Suppressor macrophage treated with lipopolysaccharide for 4 hours (primary cell): Measurements from ENCODE around the gene TTLL9.
"Not testable (repeated sequence)": the region's sequence is repeated elsewhere in the genome, so short reads cannot be mapped to it uniquely, and the experiment has no call there.

ENCODE experiments used
- DNase-seq: peaks from one replicate; pipeline ENCODE4 v3.0.0-alpha.2; 2020

The TTLL9 gene

DNA sequence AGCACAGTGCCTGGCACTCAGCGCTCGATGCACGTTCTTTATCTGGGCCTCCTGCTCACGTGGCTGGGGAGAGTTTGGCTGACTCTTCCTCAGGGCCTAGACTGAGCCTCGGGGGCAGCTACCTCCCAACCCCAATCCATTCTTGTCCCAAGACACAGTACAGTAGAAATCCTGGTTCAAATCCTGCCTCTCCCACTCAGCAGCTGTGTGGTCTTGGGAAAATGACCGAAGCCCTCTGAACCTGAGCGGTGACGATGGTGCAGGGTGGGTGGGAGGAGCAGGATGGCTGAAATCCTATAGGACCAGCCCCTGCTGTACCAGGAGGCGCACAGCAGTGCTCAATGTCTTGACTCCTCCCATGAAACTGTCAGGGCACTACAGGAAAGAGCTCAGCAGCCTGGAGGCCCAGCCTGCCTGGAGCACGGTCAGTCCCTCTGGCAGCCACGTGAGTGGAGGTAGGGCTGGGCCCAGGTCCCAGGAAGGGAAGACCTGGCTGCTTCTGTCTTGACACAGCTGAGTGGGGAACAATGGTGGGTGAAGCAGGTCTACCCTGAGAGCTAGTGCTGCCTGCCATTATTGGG lies 49.9 kb downstream of the TTLL9 start:
- no peak for DNase-seq

DNA sequence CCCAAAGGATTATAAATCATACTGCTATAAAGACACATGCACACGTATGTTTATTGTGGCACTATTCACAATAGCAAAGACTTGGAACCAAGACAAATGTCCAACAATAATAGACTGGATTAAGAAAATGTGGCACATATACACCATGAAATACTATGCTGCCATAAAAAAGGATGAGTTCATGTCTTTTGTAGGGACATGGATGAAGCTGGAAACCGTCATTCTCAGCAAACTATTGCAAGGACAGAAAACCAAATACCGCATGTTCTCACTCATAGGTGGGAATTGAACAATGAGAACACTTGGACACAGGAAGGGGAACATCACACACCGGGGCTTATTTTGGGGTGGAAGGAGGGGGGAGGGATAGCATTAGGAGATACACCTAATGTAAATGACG lies 51.0 kb downstream of the TTLL9 start:
- not testable (repeated sequence) for DNase-seq

DNA sequence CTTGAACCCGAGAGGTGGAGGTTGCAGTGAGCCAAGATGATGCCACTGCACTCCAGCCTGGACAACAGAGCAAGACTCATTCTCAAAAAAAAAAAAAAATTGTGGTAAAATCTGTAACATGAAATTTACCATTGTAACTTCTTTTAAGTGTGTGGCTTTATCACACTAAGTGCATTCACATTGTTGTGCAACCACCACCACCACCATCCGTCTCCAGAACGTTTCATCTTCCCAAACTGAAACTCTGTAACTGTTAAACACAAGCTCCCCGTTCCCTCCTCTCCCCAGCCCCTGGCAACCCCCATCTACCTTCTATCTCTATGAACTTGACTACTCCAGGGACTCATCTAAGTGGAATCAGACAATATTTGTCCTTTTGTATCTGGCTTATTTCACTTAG lies 51.7 kb downstream of the TTLL9 start:
- DNase-seq: peak; percentile 16

DNA sequence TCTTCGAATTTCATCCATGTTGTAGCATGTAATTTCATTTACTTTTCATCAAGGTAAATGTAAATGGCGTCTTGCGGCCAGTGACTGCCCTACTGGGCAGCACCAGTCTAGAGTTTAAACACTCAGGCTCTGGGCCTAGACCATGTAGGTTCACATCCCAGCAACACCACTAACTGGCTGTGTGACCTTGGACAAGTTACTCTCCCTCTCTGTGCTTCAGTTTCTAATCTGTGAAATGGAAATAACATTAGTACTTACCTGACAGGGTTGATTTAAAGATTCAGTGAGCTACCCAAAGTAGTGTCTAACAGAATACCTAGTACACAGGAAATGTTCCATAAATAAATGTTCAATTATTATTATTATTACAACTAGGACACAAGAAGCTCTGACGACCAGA lies 52.2 kb downstream of the TTLL9 start:
- no peak for DNase-seq

DNA sequence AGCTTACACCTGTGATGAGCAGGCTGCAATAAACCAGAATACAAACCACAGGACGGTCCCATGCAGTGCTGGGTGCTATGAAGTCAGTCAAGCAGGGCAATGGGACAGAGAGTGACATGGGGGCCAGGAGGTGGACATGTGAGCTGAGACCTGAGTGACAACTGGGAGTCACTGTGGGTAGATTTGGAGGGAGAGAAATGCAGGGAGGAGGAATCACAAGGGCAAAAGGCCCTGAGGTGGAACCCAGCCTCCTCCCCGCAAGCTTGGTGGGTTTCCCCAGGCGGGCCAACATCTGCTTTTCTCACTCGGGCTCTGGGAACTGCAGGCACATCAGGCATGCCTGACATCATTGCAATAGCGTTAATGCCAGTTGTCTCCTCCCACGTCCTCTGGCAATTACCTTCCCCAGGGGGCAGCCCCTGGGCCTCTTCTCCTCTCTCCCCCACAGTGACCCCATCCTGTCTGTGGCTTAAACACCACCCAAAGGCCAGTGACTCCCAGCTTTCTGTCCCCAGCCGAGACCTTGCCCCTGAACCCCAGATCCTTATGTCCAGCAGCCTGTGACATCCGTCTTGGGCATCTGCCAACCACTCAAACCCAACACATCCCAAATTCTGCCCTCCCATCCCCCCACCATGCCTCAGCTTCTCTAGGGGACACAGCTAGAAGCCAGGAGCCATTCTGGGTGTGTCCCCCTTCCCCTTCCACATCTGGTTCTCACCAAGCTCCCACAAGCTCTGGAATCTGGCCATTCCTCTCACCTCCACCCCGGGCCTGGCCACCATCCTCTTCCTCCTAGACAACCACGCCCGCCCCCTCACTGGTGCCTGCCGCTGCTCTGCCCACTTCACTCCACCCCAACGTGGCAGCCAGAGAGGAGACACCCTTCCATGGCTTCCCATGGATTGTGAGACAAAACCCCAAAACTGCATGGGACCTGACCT lies 53.2 kb downstream of the TTLL9 start:
- peak; percentile 88 for DNase-seq

DNA sequence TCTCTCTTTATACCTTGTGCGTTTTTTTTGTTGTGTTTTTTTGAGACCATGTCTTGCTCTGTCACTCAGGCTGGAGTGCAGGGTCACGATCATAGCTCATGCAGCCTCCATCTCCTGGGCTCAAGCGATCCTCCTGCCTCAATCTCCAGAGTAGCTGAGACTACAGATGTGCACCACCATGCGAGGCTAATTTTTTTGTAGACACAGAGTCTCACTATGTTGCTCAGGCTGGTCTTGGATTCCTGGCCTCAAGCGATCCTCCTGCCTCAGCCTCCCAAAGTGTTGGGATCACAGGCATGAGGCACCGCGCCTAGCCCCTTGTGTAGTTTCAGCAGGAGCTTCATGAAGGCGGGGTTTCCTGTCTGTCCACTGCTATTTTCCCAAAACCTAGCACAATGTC lies 54.1 kb downstream of the TTLL9 start:
- DNase-seq: no peak

DNA sequence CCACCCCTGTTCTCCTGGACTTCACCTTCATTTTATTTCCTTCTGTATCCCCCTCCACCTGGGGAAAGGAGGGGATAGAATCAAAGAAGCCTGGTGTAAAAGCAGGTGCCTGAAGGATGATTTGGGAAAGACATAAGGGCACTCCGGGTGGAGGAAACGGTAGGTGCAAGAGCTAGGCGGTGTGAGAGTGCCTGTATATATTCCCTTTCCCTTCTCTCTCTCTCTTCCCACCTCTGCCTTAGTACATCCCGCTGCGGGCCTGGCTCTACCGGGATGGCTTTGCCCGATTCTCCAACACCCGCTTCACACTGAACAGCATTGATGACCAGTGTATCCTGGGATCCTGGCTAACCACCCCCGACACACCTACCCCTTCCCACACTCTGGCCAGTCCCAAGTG lies 55.2 kb downstream of the TTLL9 start:
- no peak for DNase-seq

DNA sequence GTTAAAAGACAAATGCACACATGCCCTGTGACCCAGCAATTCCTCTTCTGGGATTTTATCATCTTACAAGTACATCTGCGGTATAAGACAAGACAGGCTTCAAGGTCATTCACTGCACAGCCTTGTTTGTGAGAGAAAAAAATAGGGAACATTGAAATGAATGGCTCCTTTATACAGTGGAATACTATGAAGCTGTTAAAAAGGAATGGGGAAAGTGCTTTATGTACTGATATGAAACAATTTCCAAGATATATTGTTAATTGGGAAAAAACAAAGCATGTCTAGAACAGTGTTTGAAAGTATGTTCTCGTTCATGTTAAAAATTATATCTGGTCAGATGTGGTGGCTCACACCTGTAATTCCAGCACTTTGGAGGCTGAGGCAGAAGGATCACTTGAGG lies 56.1 kb downstream of the TTLL9 start:
- no peak for DNase-seq

DNA sequence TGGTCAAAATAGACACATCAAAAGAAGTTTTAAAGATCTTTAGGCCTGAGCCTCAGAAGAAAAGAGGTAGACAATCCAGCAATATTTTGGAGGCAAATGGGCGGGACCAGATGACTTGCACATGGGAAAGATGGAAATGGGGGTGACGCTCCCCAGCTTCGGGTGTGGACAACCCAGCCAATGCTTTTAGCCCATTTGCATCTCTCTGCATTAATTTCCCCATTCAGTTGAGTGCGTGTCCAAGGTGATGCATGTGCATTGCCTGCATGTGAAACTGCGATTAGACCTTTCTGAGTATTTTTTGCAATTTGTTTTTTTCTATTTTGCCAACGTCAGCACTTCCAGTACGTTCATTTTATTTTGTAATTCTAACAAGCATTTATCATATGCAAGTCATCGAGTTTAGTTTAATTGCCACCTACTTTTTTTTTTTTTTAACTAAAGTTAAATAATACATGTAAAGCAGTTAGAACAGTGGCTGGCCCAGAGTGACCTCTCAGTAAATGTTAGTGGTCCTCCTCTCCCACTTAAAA lies 57.3 kb downstream of the TTLL9 start:
- DNase-seq: no peak

DNA sequence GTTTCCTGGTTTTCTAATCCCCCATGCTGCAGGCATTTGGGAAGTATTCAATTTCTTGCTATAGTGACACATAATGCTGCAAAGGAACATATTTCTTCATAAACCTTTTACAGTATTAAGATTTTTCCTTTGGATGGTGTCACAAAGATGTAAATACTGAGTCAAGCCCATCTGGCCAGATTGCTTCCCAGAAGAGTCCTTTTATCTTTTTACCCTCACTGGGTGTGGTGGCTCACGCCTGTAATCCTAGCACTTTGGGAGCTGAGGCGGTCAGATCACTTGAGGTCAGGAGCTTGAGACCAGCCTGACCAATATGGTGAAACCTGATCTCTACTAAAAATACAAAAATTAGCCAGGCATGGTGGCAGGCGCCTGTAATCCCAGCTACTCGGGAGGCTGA lies 59.2 kb downstream of the TTLL9 start:
- DNase-seq: not testable (repeated sequence)

DNA sequence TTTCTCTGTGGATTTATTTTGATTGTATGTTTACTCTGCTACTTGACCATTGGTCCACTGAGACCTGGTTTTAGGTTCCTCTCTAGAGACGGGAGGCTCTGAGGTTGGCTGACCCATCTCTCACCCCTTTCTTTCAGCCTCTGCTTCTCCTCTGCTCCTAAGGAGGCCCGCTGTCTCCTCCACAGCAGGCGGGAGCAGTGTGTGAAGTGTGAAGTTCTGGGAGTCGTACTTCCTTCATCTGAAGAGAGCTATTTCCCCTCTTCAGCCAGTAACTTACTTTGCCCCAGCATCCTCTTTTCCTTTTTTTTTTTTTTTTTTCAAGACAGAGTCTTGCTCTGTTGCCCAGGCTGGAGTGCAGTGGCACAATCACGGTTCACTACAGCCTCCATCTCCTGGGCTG lies 60.3 kb downstream of the TTLL9 start:
- DNase-seq: peak; percentile 24

DNA sequence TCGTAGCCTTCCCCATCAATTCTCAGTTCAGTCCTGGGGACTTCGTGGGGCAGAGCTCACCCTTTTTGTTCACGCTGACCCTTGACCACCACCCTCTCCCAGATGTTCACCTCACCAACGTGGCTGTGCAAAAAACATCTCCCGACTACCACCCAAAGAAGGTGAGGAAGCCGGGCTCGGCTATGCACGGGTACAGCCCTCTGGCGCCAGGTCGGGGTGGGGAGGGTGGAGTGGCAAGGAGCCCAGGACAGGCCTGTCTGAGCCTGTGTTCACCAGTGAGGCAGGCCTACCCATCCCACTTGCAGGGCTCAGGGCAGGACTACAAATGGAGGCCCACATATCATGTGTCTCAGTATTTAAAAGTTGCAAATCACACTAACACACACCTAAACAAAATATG lies 63.3 kb downstream of the TTLL9 start:
- no peak for DNase-seq

DNA sequence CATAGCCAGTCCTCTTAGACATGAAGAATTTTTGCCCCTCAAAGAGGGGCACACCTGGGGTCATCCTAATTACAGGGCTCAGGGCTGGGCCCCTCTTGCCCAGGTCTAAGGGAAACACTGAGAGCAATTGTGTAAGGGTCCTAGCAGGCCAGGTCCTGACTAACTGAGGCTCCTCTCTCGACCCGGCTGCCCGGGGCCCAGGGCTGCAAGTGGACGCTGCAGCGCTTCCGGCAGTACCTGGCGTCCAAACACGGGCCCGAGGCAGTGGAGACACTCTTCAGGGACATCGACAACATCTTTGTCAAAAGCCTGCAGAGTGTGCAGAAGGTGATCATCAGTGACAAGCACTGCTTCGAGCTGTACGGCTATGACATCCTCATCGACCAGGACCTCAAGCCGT lies 64.1 kb downstream of the TTLL9 start:
- no peak for DNase-seq

DNA sequence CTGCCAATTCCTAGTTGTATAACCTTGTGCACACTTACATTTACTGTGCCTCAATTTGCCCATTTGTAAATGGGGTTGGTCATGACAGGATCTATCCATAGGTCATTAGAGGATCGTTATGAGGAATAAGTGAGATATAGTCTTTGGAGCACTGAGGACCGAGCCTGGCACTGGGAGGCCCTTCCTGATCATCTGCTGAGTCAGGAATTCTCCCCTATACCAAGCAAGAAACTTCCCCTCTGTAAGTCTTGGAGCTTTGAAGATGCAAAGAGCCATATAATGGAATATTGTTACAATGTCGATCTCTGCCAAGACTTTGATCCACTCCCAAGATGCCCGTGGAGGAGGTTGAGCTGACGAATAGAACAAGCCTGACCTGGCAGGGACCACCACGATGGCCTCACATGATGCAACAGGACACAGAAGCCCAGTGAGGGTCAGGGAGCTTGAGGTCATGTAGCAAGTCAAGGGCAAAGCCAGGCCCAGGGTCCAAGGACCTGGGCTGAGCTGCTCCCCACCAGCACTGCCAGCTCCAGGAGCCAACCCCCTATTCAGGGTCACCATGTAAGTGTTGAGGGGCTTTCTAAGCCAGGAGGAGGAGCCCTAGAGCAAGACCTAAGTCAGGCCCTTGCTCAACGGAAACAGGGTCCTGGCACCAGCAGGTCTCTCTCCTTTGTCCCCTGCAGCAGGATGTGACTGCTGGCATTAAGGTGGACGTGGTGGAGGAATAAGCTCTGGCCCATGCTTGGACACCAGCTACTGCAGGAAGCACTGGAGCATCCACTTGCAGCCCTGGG lies 64.7 kb downstream of the TTLL9 start:
- DNase-seq: no peak

DNA sequence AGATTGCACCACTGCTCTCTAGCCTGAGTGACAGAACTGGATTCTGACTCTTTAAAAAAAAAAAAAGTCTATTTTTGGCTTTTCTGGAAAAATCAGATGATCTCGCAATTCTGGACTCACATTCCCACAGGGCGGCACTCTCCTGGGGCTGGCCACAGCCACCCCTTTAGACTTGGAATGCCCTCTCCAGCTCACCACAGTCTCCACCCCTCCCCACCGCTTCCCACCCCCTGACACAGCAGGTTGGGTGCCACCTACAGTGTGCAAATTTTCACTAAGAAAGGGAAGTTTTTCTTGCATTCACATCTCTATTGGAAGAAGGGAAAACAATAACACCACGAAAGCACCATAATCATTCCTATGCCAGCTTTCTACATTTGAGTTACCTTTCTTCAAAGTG lies 66.0 kb downstream of the TTLL9 start:
- DNase-seq: no peak

DNA sequence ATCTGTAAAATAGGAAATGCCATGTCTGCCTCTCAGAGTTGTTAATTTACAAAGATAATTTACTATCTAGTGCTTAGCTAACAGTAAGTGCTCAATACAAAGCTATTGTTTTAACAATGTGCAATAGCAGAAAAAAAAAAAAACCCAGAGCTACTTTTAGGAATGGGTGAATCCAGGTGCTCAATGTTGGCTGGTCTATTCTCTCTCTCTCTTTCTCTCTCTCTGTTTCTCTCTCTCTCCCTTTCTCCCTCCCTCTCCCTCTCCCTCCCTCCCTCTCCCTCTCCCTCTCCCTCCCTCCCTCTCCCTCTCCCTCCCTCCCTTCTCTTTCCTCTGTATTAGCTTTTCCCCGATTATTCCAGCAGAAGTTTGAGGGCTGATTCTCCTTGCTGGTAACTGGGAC lies 67.4 kb downstream of the TTLL9 start:
- no peak for DNase-seq

DNA sequence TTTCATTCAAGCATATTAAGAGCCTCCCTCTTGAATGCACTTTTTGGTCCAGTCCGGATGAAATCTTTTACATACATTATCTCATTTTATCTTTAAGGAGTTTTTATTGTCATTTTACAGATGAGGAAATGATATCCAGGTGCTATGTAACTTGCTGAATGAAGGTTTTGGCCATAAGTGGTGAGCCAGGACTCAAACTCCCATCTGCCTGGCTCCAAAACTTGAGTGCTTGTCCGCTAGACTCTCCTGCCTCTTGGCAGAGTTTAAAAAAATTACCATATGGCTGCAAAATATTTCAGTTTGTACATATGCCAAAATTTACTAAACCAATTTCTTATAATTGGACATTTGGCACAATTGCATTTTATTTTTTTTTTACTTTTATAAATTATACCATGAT lies 69.2 kb downstream of the TTLL9 start:
- no peak for DNase-seq

DNA sequence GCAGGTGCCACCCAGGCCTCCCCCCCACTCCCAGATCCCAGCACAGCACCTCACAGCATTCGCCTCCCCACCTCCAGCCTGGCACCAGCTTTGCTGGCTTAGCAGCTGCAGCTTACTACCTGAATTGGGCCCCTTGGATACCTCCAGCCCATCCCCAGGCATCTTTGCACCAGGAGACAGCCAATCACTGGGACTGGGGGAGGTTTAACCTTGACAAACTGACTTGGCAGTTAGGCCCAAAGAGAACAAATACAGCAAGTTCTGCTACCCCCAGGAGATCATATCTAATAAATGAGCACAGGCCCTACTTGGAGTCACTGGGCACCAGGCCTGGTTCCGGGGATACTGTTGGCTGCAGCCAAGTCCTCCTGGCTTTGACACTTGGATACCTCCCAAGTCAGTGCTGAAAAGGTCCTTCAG lies 72.6 kb downstream of the TTLL9 start:
- DNase-seq: no peak

DNA sequence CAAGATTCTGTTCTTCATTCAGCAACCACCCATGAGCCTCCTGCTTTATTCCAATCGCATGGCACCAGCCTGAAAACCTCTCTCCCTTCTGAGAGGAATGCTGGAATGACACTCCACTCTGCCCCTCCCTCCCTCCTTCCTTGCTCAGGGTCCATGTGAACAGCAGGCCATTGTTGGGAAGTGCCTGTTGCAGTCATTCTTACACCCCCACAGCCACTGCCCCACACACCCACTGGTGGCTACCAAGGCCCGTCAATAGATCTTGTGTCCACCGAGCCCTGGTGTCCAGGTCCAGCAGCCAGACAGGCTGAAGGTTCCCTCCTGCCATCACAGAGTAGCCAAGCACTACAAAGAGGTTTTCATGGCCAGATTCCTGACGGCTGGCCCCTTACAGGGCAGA lies 74.9 kb downstream of the TTLL9 start:
- no peak for DNase-seq

DNA sequence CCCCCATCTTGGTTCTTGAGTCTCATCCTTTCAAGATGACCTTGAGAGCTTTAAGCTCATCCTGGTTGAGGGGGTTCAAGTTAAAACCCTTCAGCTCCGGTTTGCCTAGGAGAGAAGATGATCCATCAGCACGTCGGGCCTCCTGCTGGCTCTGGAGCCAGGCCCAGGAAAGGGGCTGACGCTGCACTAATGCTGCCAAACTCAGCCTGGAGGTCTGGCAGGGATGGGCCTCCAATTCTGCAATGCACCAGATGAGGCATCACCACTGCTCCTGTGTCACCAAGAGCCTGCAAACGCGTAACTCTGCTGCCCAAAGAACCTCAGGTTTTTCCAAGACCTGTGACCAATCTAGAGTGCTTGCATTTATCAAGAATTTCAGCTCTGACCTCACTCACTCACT lies 75.4 kb downstream of the TTLL9 start:
- DNase-seq: no peak

DNA sequence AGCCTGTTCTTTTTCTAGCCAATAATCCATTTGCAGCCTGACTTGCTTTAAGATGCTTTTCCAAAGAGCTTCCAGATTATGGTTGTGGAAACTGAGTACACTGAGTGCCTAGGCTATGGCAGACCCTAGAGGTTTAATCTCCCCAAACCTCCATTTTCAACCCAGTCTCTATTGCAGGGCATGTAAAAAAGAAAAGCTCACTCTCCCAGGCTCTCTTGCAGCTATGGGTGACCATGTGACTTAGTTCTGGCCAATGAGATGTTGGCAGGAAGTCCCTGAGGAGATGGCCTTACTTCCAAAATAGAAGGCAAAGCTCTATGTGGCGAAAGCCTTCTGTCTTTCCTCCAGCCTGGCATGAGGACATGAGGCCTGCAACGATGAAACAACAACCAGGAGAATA lies 77.6 kb downstream of the TTLL9 start:
- DNase-seq: no peak

DNA sequence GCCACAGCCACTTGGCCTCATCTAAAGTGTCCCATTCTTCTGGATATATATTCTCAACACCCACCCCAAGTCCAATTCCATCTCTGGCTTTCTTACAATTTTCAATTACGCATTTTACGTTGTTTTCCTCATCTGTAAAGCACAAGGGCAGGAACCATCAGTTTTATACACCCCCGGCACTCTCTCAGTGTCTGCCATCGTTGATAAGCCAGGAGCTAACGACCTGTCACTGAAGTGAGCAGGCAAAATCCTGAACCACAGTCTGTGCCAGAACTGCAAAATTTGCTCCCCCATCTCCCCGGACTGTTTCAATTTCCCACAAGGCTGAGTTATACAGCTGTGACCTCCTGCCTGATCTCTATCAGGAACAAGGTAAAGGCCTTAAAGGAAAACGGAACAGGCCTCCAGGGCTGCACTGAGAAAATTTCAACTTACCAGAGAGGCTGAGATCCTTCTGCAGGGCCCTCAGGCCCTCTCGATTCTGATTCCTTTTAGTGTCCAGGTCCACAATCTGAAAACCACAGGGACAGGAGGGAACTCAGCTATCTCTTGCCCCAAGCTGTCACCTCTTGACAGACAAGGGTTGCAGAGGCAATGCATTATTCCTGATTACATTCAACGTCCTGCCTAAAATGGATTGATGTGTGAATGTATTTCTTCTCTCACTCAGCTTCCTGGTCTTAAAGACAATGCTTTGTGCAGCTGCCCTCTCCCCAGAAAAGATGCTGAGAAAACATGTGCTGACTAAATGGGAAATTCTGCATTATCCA lies 79.6 kb downstream of the TTLL9 start:
- DNase-seq: no peak

DNA sequence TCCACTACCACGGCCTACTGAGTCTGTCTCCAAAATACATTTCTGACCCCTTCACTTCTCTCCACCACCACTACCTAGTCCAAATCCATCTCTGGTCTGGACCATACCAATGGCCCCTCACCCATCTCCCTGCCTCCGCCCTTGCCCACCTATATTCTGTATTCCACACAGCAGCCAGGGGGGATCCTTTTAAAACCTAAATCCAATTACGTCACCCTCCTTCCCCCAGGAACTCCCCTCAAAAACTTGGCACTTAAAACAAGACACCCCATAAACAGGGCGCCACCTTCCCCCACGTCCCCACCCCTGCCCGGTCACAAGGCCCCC lies 80.7 kb downstream of the TTLL9 start:
- DNase-seq: no peak
